HCT116 (cell line): Measurements from ENCODE around the gene CGNL1. TPM values are rescaled to one million over a fixed set of nuclear protein-coding genes. Genes with fewer than 3 reads are reported as not detected.
A peak's percentile ranks its signal among the peaks of the same experiment; 100 is the strongest.

Experiments
- ATAC-seq: fragments of 200-7000 bp; cut with Tn5 transposase; 2 replicates; pipeline ENCODE4 v1.9.1; 2020; ENCODE audit warnings: mild to moderate bottlenecking, moderate library complexity
- BruUV-seq: library from RNA; stranded (reverse); fragments of 400-500 nt; replicated peaks from 2 replicates; lab custom pipeline; 2021; lab: Mats Ljungman, UMichigan
- CTCF ChIA-PET: fragments of 300-600 bp; sonication (Branson Sonifier 250); formaldehyde crosslinking; loops from one replicate; lab custom pipeline; 2021; ENCODE audit warnings: antibody characterized with exemption; lab: Charles Lee
- POLR2A ChIA-PET: fragments of 300-600, 350-600 bp; sonication (Branson Sonifier 250); formaldehyde crosslinking; loops from one replicate; lab custom pipeline; 2021; ENCODE audit warnings: antibody characterized with exemption; lab: Charles Lee
- RAD21 ChIA-PET, 2 experiments: fragments of 300-600 bp; sonication (Branson Sonifier 250); formaldehyde crosslinking; loops; one replicate each; lab custom pipeline; 2023; ENCODE audit warnings: low total read pairs in 2 of 2; ENCODE audit not compliant: uncharacterized antibody in 2 of 2, unreplicated experiment in 2 of 2, low non-redundant PET in 1 of 2; lab: Charles Lee
- DNase-seq: peaks from one replicate; pipeline ENCODE4 v3.0.0-alpha.2; 2010; ENCODE audit warnings: low read depth, low spot score
- H2AFZ ChIP-seq: fragments of 200-600 bp; shearing (Covaris generic), sonication (generic); 2 replicates; pipeline ENCODE4 v1.6.1; 2017; ENCODE audit warnings: low read depth, mixed run types, mixed read lengths, antibody characterized with exemption, low read length; ENCODE audit not compliant: poor library complexity, severe bottlenecking
- H3K27ac ChIP-seq: 2 replicates; pipeline ENCODE4 v1.5.1; 2012; ENCODE audit warnings: low read depth, low read length
- H3K27me3 ChIP-seq: fragments of 200-600 bp; sonication (generic); 2 replicates; pipeline ENCODE4 v1.6.1; 2016; ENCODE audit warnings: mixed run types, low read length, mixed read lengths; ENCODE audit not compliant: insufficient read depth
- H3K36me3 ChIP-seq, 2 experiments: fragments of 200-500 bp in 1 of 2; fragments of 200-600 bp in 1 of 2; sonication (Bioruptor generic) in 1 of 2; sonication (generic) in 1 of 2; 2 replicates each; pipeline versions ENCODE4 v1.5.1 to v1.6.1; 2014 to 2016; ENCODE audit warnings: low read length in 2 of 2, inconsistent platforms in 1 of 2, mixed read lengths in 1 of 2, mixed run types in 1 of 2; ENCODE audit not compliant: insufficient read depth in 2 of 2, control insufficient read depth in 1 of 2
- H3K4me1 ChIP-seq, 2 experiments: fragments of 200-600 bp in 1 of 2; sonication (generic) in 1 of 2; 2 replicates each; pipeline versions ENCODE4 v1.5.1 to v1.6.1; 2012 to 2017; ENCODE audit warnings: low read length in 2 of 2, inconsistent platforms in 1 of 2, mild to moderate bottlenecking in 1 of 2, mixed read lengths in 1 of 2, mixed run types in 1 of 2, moderate library complexity in 1 of 2; ENCODE audit not compliant: insufficient read depth in 2 of 2, control insufficient read depth in 1 of 2
- H3K4me2 ChIP-seq: fragments of 200-600 bp; sonication (generic); 2 replicates; pipeline ENCODE4 v1.6.1; 2017; ENCODE audit warnings: mixed run types, low read length, mixed read lengths
- H3K4me3 ChIP-seq, 2 experiments: fragments of 200-600 bp in 1 of 2; sonication (generic) in 1 of 2; replicated peaks in 1 of 2; 2 replicates each; pipeline ENCODE4 v1.5.1; 2011 to 2016; ENCODE audit warnings: low read length in 2 of 2, control low read depth in 1 of 2, low read depth in 1 of 2, mild to moderate bottlenecking in 1 of 2, mixed read lengths in 1 of 2, mixed run types in 1 of 2
- H3K79me2 ChIP-seq: fragments of 200-600 bp; sonication (generic); 2 replicates; pipeline ENCODE4 v1.6.1; 2017; ENCODE audit warnings: mild to moderate bottlenecking, mixed run types, low read length, moderate library complexity, mixed read lengths; ENCODE audit not compliant: insufficient read depth
- H3K9ac ChIP-seq: fragments of 200-600 bp; sonication (generic); 2 replicates; pipeline ENCODE4 v1.6.1; 2016; ENCODE audit warnings: low read length, mixed read lengths
- H3K9me2 ChIP-seq: fragments of 200-600 bp; sonication (generic), shearing (Covaris generic); 2 replicates; pipeline ENCODE4 v1.6.1; 2017; ENCODE audit warnings: mixed run types, mild to moderate bottlenecking, moderate library complexity; ENCODE audit not compliant: insufficient read depth
- H3K9me3 ChIP-seq, 2 experiments: fragments of 200-500 bp in 1 of 2; fragments of 200-600 bp in 1 of 2; sonication (Bioruptor generic) in 1 of 2; sonication (generic) in 1 of 2; 2 replicates each; pipeline ENCODE4 v1.6.1; 2014 to 2017; ENCODE audit warnings: low read length in 2 of 2, mixed read lengths in 2 of 2, inconsistent platforms in 1 of 2, low read depth in 1 of 2, mild to moderate bottlenecking in 1 of 2, mixed run types in 1 of 2, moderate library complexity in 1 of 2; ENCODE audit not compliant: control insufficient read depth in 1 of 2, insufficient read depth in 1 of 2
- H4K20me1 ChIP-seq: fragments of 200-600 bp; sonication (generic), shearing (Covaris generic); 2 replicates; pipeline ENCODE4 v1.6.1; 2017; ENCODE audit warnings: mixed run types, mild to moderate bottlenecking, moderate library complexity; ENCODE audit not compliant: insufficient read depth
- CBX3 ChIP-seq: IDR thresholded peaks from 2 replicates; pipeline ENCODE4 v1.6.1; 2012; ENCODE audit warnings: low read depth
- CTCF ChIP-seq, 3 experiments: fragments of 200-600 bp in 1 of 3; sonication (generic) in 1 of 3; IDR thresholded peaks in 2 of 3; conservative IDR thresholded peaks in 1 of 3; 2 replicates each; pipeline ENCODE4 v1.5.1; 2012 to 2017; ENCODE audit warnings: low read depth in 2 of 3, low read length in 2 of 3, antibody characterized with exemption in 1 of 3, borderline replicate concordance in 1 of 3, control low read depth in 1 of 3, mild to moderate bottlenecking in 1 of 3, mixed read lengths in 1 of 3, mixed run types in 1 of 3, moderate library complexity in 1 of 3; ENCODE audit not compliant: insufficient read depth in 1 of 3
- FOSL1 ChIP-seq: IDR thresholded peaks from 2 replicates; pipeline ENCODE4 v1.6.1; 2012; ENCODE audit warnings: low read depth
- JUND ChIP-seq: IDR thresholded peaks from 2 replicates; pipeline ENCODE4 v1.6.1; 2012
- POLR2AphosphoS5 ChIP-seq: IDR thresholded peaks from 2 replicates; pipeline ENCODE4 v1.6.1; 2011; ENCODE audit warnings: mild to moderate bottlenecking, low read depth, low read length, moderate library complexity
- RAD21 ChIP-seq: IDR thresholded peaks from 2 replicates; pipeline ENCODE4 v1.6.1; 2012; ENCODE audit warnings: low read depth, mild to moderate bottlenecking
- SP1 ChIP-seq: IDR thresholded peaks from 2 replicates; pipeline ENCODE4 v1.6.1; 2012; ENCODE audit warnings: low read depth
- YY1 ChIP-seq: IDR thresholded peaks from 2 replicates; pipeline ENCODE4 v1.6.1; 2011; ENCODE audit warnings: low read length, low read depth, moderate library complexity, mild to moderate bottlenecking; ENCODE audit not compliant: insufficient replicate concordance; ENCODE audit errors: extremely low read depth
- intact Hi-C: fragments of 100-400 bp; cut with micrococcal nuclease; formaldehyde crosslinking; loops from 2 replicates; pipeline ENCODE4 v1.10.0; 2022
- total RNA-seq: library from RNA; stranded (reverse); gene quantifications from one replicate; pipeline ENCODE4 v1.2.1, GENCODE V29; 2021; ENCODE audit not compliant: unreplicated experiment
- TF ChIP-seq, protein P1 (sequence below): IDR thresholded peaks from 2 replicates; pipeline ENCODE4 v1.6.1; 2012

The CGNL1 gene
- total RNA-seq, 1 experiment from 2014 or later: 2.2 TPM

GRCh38 chr15:57559875-57560274, 183.6 kb downstream of the CGNL1 start:
- peak; percentile 47 for DNase-seq
- Histone ChIP-seq H3K9ac (no peak overlapping the region), H3K4me1 (peaks cover 0 to 17% of the 10 kb centered on the region in 2 experiments; a peak in 2 of 4 replicates), H4K20me1 (no peaks in the 10 kb centered on the region), H3K9me3 (no peaks in the 10 kb centered on the region; a peak in 1 of 4 replicates), H3K36me3 (no peaks in the 10 kb centered on the region), H3K4me3 (no peak overlapping the region), H3K27ac (no peak overlapping the region), H2AFZ (peak overlapping the region; percentile 43), H3K27me3 (no peaks in the 10 kb centered on the region), H3K9me2 (no peaks in the 10 kb centered on the region), H3K79me2 (no peaks in the 10 kb centered on the region), H3K4me2 (peak overlapping the region; percentile 18; the same call in 1 of the 2 replicates)
- peak; percentile 87 for ATAC-seq
- TF ChIP-seq RAD21 (peak; percentile 90), CBX3 (peak; percentile 64; the same call in 1 of the 2 replicates), FOSL1 (no peak), CTCF (IDR thresholded peaks at IDR 0.05 in 2 of 3, conservative IDR thresholded peaks at IDR 0.05 in 1 of 3; ENCODE audit: borderline replicate concordance in 1 of 3, insufficient read depth in 1 of 3, low read depth in 2 of 3, low read length in 2 of 3) (peak; percentile 86 to 93 (median 90))
- RAD21 ChIA-PET: interaction anchor here (1.0 to 1.5 kb wide), 2 partner anchors 52 to 511 kb away, joined by 4 to 6 read pairs; no protein-coding TSS in a partner anchor
- no TSS peak for BruUV-seq
- POLR2A ChIA-PET: no interaction called here
- CTCF ChIA-PET: interaction anchor here (0.5 to 2.7 kb wide), 25 partner anchors 8 to 513 kb away, joined by 3 to 32 read pairs (median 3); partner anchors contain the start of gene POLR2M
- intact Hi-C loops: loop anchor here (1.0 to 5.0 kb wide), 8 partner anchors 33 to 623 kb away; partner anchors contain the start of gene POLR2M

GRCh38 chr15:57561041-57561711, 184.9 kb downstream of the CGNL1 start:
- TF ChIP-seq CTCF (IDR thresholded peaks at IDR 0.05 in 2 of 3, conservative IDR thresholded peaks at IDR 0.05 in 1 of 3; ENCODE audit: borderline replicate concordance in 1 of 3, insufficient read depth in 1 of 3, low read depth in 2 of 3, low read length in 2 of 3) (peak; percentile 86 to 91 (median 86)), POLR2AphosphoS5 (peak; percentile 41; the same call in 1 of the 2 replicates), YY1 (no peak), RAD21 (peak; percentile 89), FOSL1 (peak; percentile 76), JUND (peak; percentile 47), SP1 (peak; percentile 69)
- TF ChIP-seq, protein P1, sequence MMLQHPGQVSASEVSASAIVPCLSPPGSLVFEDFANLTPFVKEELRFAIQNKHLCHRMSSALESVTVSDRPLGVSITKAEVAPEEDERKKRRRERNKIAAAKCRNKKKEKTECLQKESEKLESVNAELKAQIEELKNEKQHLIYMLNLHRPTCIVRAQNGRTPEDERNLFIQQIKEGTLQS: no peak
- Histone ChIP-seq H3K9me2 (no peaks in the 10 kb centered on the region), H3K27ac (no peak overlapping the region), H3K9me3 (no peaks in the 10 kb centered on the region; a peak in 1 of 4 replicates), H3K9ac (no peak overlapping the region), H3K4me3 (no peak overlapping the region), H3K4me2 (peak overlapping the region; percentile 49), H3K79me2 (no peaks in the 10 kb centered on the region), H4K20me1 (no peaks in the 10 kb centered on the region), H3K36me3 (no peaks in the 10 kb centered on the region), H3K4me1 (peaks cover 0 to 17% of the 10 kb centered on the region in 2 experiments; a peak in 2 of 4 replicates), H3K27me3 (no peaks in the 10 kb centered on the region), H2AFZ (peak overlapping the region; percentile 90)
- ChIA-PET POLR2A (no interaction called here), CTCF (interaction anchor here (0.7 to 2.7 kb wide), 19 partner anchors 9 to 621 kb away, joined by 3 to 32 read pairs (median 3); partner anchors contain the start of gene POLR2M), RAD21 (interaction anchor here in 1 of 2 experiments (1.5 kb wide), 1 partner anchor 510 kb away, joined by 6 read pairs; no protein-coding TSS in a partner anchor)
- DNase-seq (peak; percentile 55), ATAC-seq (peak; percentile 92)
- intact Hi-C loops: loop anchor here (2.0 to 5.0 kb wide), 5 partner anchors 32 to 622 kb away; partner anchors contain the start of gene POLR2M
- BruUV-seq: no TSS peak
